ENCODE results near the gene CHST2. TPM values are rescaled to one million over a fixed set of nuclear protein-coding genes. Genes with fewer than 3 reads are reported as not detected.

The CHST2 gene
- total RNA-seq, 1 donor = 6.7 TPM

GRCh38 chr3:143163562-143164100 lies 44.1 kb downstream of the CHST2 start:
- peak in 1 of 3 donors; percentile 20 for DNase-seq (ENCODE audit: low read depth in 2 of 3, low spot score in 2 of 3)

- DNase-seq (ENCODE audit: low read depth in 2 of 3, low spot score in 2 of 3) = no peak
Measured at GRCh38 chr3:143165211-143165610, 45.6 kb downstream of the CHST2 start.

- peak in 2 of 3 donors; percentile 26 to 49 for DNase-seq (ENCODE audit: low read depth in 2 of 3, low spot score in 2 of 3)
Measured at GRCh38 chr3:143165612-143166285, 46.2 kb downstream of the CHST2 start.

- no peak for DNase-seq (ENCODE audit: low read depth in 2 of 3, low spot score in 2 of 3)
Measured at GRCh38 chr3:143166376-143166775, 46.8 kb downstream of the CHST2 start.

GRCh38 chr3:143167969-143168854 lies 48.6 kb downstream of the CHST2 start:
- peak in 2 of 3 donors; percentile 42 to 55 for DNase-seq (ENCODE audit: low read depth in 2 of 3, low spot score in 2 of 3)

GRCh38 chr3:143168855-143169192 lies 49.3 kb downstream of the CHST2 start:
- no peak for DNase-seq (ENCODE audit: low read depth in 2 of 3, low spot score in 2 of 3)

- DNase-seq (ENCODE audit: low read depth in 2 of 3, low spot score in 2 of 3) = peak in 1 of 3 donors; percentile 30
Measured at GRCh38 chr3:143170074-143170473, 50.5 kb downstream of the CHST2 start.

- no peak for DNase-seq (ENCODE audit: low read depth in 2 of 3, low spot score in 2 of 3)
Measured at GRCh38 chr3:143170676-143171075, 51.1 kb downstream of the CHST2 start.

GRCh38 chr3:143171141-143171980 lies 51.8 kb downstream of the CHST2 start:
- DNase-seq (ENCODE audit: low read depth in 2 of 3, low spot score in 2 of 3) = peak in 1 of 3 donors; percentile 44

GRCh38 chr3:143172062-143172794 lies 52.7 kb downstream of the CHST2 start:
- DNase-seq (ENCODE audit: low read depth in 2 of 3, low spot score in 2 of 3) = no peak

GRCh38 chr3:143172795-143173145 lies 53.2 kb downstream of the CHST2 start:
- no peak for DNase-seq (ENCODE audit: low read depth in 2 of 3, low spot score in 2 of 3)

GRCh38 chr3:143173242-143173641 lies 53.7 kb downstream of the CHST2 start:
- DNase-seq (ENCODE audit: low read depth in 2 of 3, low spot score in 2 of 3) = no peak

Other genes starting within 250 kb of the CHST2 start
- 0.54 TPM for gene PCOLCE2, start 230.7 kb upstream of the CHST2 start, total RNA-seq
- not detected for gene PAQR9, start 156.1 kb upstream of the CHST2 start, total RNA-seq
- 23.4 TPM for gene U2SURP, start 118.2 kb upstream of the CHST2 start, total RNA-seq